H1 (cell line): ENCODE measurements around the gene HELZ2.

Experiments
- ASH2L ChIP-seq: fragments of 200-600, 300-600 bp; sonication (generic); IDR thresholded peaks from one replicate; pipeline ENCODE4 v1.7.1; 2017; ENCODE audit warnings: low read length
- CTCF ChIP-seq, 3 experiments: IDR thresholded peaks; 1 replicate in 2 of 3; 2 replicates in 1 of 3; pipeline versions ENCODE4 v1.5.1 to v1.6.1; 2011; ENCODE audit warnings: low read length in 3 of 3, mild to moderate bottlenecking in 3 of 3, inconsistent platforms in 2 of 3, low read depth in 1 of 3, moderate library complexity in 1 of 3; ENCODE audit not compliant: insufficient read depth in 1 of 3; ENCODE audit errors: control extremely low read depth in 1 of 3
- EP300 ChIP-seq, 2 experiments: IDR thresholded peaks; 1 replicate in 1 of 2; 2 replicates in 1 of 2; pipeline ENCODE4 v1.6.1; 2011 to 2012; ENCODE audit warnings: low read depth in 2 of 2, low read length in 2 of 2, mild to moderate bottlenecking in 2 of 2, borderline replicate concordance in 1 of 2, inconsistent platforms in 1 of 2, moderate library complexity in 1 of 2
- EZH2 ChIP-seq: fragments of 200-600 bp; sonication (generic); IDR thresholded peaks from 2 replicates; pipeline ENCODE4 v1.7.1; 2012; ENCODE audit warnings: low read depth, mild to moderate bottlenecking, moderate library complexity, low read length, inconsistent platforms; ENCODE audit not compliant: severe bottlenecking
- JUND ChIP-seq: IDR thresholded peaks from 2 replicates; pipeline ENCODE4 v1.6.1; 2011; ENCODE audit warnings: mild to moderate bottlenecking, improper control_type of control experiment, low read length
- POLR2A ChIP-seq, 2 experiments: IDR thresholded peaks; 1 replicate in 1 of 2; 2 replicates in 1 of 2; pipeline ENCODE4 v1.6.1; 2011; ENCODE audit warnings: low read depth in 2 of 2, low read length in 2 of 2, mild to moderate bottlenecking in 2 of 2; ENCODE audit errors: control extremely low read depth in 1 of 2

DNA sequence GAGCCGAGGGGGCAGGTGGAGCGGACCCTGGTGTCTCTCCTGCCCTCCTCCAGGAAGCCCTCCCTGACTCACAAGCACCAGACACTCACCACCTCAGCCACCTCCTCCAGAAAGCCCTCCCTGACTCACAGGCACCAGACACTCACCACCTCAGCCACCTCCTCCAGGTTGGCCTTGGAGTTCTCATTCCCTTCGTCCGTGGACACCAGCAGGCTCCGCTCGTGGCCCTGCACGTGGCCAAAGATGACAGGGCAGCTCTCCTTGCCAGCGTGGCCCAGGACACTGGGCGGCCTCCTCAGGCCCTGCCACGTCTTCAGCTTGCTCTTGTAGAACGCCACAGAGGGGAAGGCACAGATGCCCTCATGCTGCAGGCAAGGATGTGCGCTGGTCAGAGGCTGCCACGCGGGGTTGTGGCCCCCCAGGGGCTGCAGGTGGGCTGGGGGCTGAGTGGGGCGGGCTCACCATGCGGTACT is 13.7 kb downstream of the HELZ2 start:
- TF ChIP-seq EP300 (IDR thresholded peaks at IDR 0.05; ENCODE audit: borderline replicate concordance in 1 of 2, low read depth in 2 of 2, low read length in 2 of 2) (no peak), CTCF (IDR thresholded peaks at IDR 0.05; ENCODE audit: control extremely low read depth in 1 of 3, insufficient read depth in 1 of 3, low read depth in 1 of 3, low read length in 3 of 3) (no peak), ASH2L (no peak), POLR2A (IDR thresholded peaks at IDR 0.05; ENCODE audit: control extremely low read depth in 1 of 2, low read depth in 2 of 2, low read length in 2 of 2) (no peak), JUND (no peak), EZH2 (no peak)
